HCT116 (cell line): ENCODE measurements around the gene THSD4. TPM values are rescaled to one million over a fixed set of nuclear protein-coding genes. Genes with fewer than 3 reads are reported as not detected.

Experiments
- ATAC-seq: fragments of 200-7000 bp; cut with Tn5 transposase; 2 replicates; pipeline ENCODE4 v1.9.1; 2020; ENCODE audit warnings: mild to moderate bottlenecking, moderate library complexity
- BruUV-seq: library from RNA; stranded (reverse); fragments of 400-500 nt; replicated peaks from 2 replicates; lab custom pipeline; 2021; lab: Mats Ljungman, UMichigan
- CTCF ChIA-PET: fragments of 300-600 bp; sonication (Branson Sonifier 250); formaldehyde crosslinking; loops from one replicate; lab custom pipeline; 2021; ENCODE audit warnings: antibody characterized with exemption; lab: Charles Lee
- POLR2A ChIA-PET: fragments of 300-600, 350-600 bp; sonication (Branson Sonifier 250); formaldehyde crosslinking; loops from one replicate; lab custom pipeline; 2021; ENCODE audit warnings: antibody characterized with exemption; lab: Charles Lee
- RAD21 ChIA-PET, 2 experiments: fragments of 300-600 bp; sonication (Branson Sonifier 250); formaldehyde crosslinking; loops; one replicate each; lab custom pipeline; 2023; ENCODE audit warnings: low total read pairs in 2 of 2; ENCODE audit not compliant: uncharacterized antibody in 2 of 2, unreplicated experiment in 2 of 2, low non-redundant PET in 1 of 2; lab: Charles Lee
- DNase-seq: peaks from one replicate; pipeline ENCODE4 v3.0.0-alpha.2; 2010; ENCODE audit warnings: low read depth, low spot score
- H2AFZ ChIP-seq: fragments of 200-600 bp; shearing (Covaris generic), sonication (generic); 2 replicates; pipeline ENCODE4 v1.6.1; 2017; ENCODE audit warnings: low read depth, mixed run types, mixed read lengths, antibody characterized with exemption, low read length; ENCODE audit not compliant: poor library complexity, severe bottlenecking
- H3K27ac ChIP-seq: 2 replicates; pipeline ENCODE4 v1.5.1; 2012; ENCODE audit warnings: low read depth, low read length
- H3K27me3 ChIP-seq: fragments of 200-600 bp; sonication (generic); 2 replicates; pipeline ENCODE4 v1.6.1; 2016; ENCODE audit warnings: mixed run types, low read length, mixed read lengths; ENCODE audit not compliant: insufficient read depth
- H3K36me3 ChIP-seq, 2 experiments: fragments of 200-500 bp in 1 of 2; fragments of 200-600 bp in 1 of 2; sonication (Bioruptor generic) in 1 of 2; sonication (generic) in 1 of 2; 2 replicates each; pipeline versions ENCODE4 v1.5.1 to v1.6.1; 2014 to 2016; ENCODE audit warnings: low read length in 2 of 2, inconsistent platforms in 1 of 2, mixed read lengths in 1 of 2, mixed run types in 1 of 2; ENCODE audit not compliant: insufficient read depth in 2 of 2, control insufficient read depth in 1 of 2
- H3K4me1 ChIP-seq, 2 experiments: fragments of 200-600 bp in 1 of 2; sonication (generic) in 1 of 2; 2 replicates each; pipeline versions ENCODE4 v1.5.1 to v1.6.1; 2012 to 2017; ENCODE audit warnings: low read length in 2 of 2, inconsistent platforms in 1 of 2, mild to moderate bottlenecking in 1 of 2, mixed read lengths in 1 of 2, mixed run types in 1 of 2, moderate library complexity in 1 of 2; ENCODE audit not compliant: insufficient read depth in 2 of 2, control insufficient read depth in 1 of 2
- H3K4me2 ChIP-seq: fragments of 200-600 bp; sonication (generic); 2 replicates; pipeline ENCODE4 v1.6.1; 2017; ENCODE audit warnings: mixed run types, low read length, mixed read lengths
- H3K4me3 ChIP-seq, 2 experiments: fragments of 200-600 bp in 1 of 2; sonication (generic) in 1 of 2; replicated peaks in 1 of 2; 2 replicates each; pipeline ENCODE4 v1.5.1; 2011 to 2016; ENCODE audit warnings: low read length in 2 of 2, control low read depth in 1 of 2, low read depth in 1 of 2, mild to moderate bottlenecking in 1 of 2, mixed read lengths in 1 of 2, mixed run types in 1 of 2
- H3K79me2 ChIP-seq: fragments of 200-600 bp; sonication (generic); 2 replicates; pipeline ENCODE4 v1.6.1; 2017; ENCODE audit warnings: mild to moderate bottlenecking, mixed run types, low read length, moderate library complexity, mixed read lengths; ENCODE audit not compliant: insufficient read depth
- H3K9ac ChIP-seq: fragments of 200-600 bp; sonication (generic); 2 replicates; pipeline ENCODE4 v1.6.1; 2016; ENCODE audit warnings: low read length, mixed read lengths
- H3K9me2 ChIP-seq: fragments of 200-600 bp; sonication (generic), shearing (Covaris generic); 2 replicates; pipeline ENCODE4 v1.6.1; 2017; ENCODE audit warnings: mixed run types, mild to moderate bottlenecking, moderate library complexity; ENCODE audit not compliant: insufficient read depth
- H3K9me3 ChIP-seq, 2 experiments: fragments of 200-500 bp in 1 of 2; fragments of 200-600 bp in 1 of 2; sonication (Bioruptor generic) in 1 of 2; sonication (generic) in 1 of 2; 2 replicates each; pipeline ENCODE4 v1.6.1; 2014 to 2017; ENCODE audit warnings: low read length in 2 of 2, mixed read lengths in 2 of 2, inconsistent platforms in 1 of 2, low read depth in 1 of 2, mild to moderate bottlenecking in 1 of 2, mixed run types in 1 of 2, moderate library complexity in 1 of 2; ENCODE audit not compliant: control insufficient read depth in 1 of 2, insufficient read depth in 1 of 2
- H4K20me1 ChIP-seq: fragments of 200-600 bp; sonication (generic), shearing (Covaris generic); 2 replicates; pipeline ENCODE4 v1.6.1; 2017; ENCODE audit warnings: mixed run types, mild to moderate bottlenecking, moderate library complexity; ENCODE audit not compliant: insufficient read depth
- CBX3 ChIP-seq: IDR thresholded peaks from 2 replicates; pipeline ENCODE4 v1.6.1; 2012; ENCODE audit warnings: low read depth
- CEBPB ChIP-seq: IDR thresholded peaks from 2 replicates; pipeline ENCODE4 v1.6.1; 2012; ENCODE audit warnings: low read depth
- EZH2 ChIP-seq: fragments of 200-600 bp; sonication (generic); IDR thresholded peaks from 2 replicates; pipeline ENCODE4 v1.6.1; 2017; ENCODE audit warnings: antibody characterized with exemption, mixed run types
- EZH2phosphoT487 ChIP-seq: fragments of 200-600 bp; IDR thresholded peaks from 2 replicates; pipeline ENCODE4 v1.6.1; 2018; ENCODE audit warnings: antibody characterized with exemption, borderline replicate concordance
- FOSL1 ChIP-seq: IDR thresholded peaks from 2 replicates; pipeline ENCODE4 v1.6.1; 2012; ENCODE audit warnings: low read depth
- MAX ChIP-seq: IDR thresholded peaks from 2 replicates; pipeline ENCODE4 v1.6.1; 2012
- POLR2A ChIP-seq: IDR thresholded peaks from 2 replicates; pipeline ENCODE4 v1.7.0; 2011; ENCODE audit warnings: borderline replicate concordance; ENCODE audit not compliant: insufficient read depth, insufficient read length; ENCODE audit errors: extremely low read depth
- POLR2AphosphoS5 ChIP-seq: IDR thresholded peaks from 2 replicates; pipeline ENCODE4 v1.6.1; 2011; ENCODE audit warnings: mild to moderate bottlenecking, low read depth, low read length, moderate library complexity
- RAD21 ChIP-seq: IDR thresholded peaks from 2 replicates; pipeline ENCODE4 v1.6.1; 2012; ENCODE audit warnings: low read depth, mild to moderate bottlenecking
- REST ChIP-seq: IDR thresholded peaks from 2 replicates; pipeline ENCODE4 v1.6.1; 2012; ENCODE audit warnings: low read depth
- SIN3A ChIP-seq: IDR thresholded peaks from 2 replicates; pipeline ENCODE4 v1.6.1; 2012; ENCODE audit warnings: low read depth
- SRF ChIP-seq: IDR thresholded peaks from 2 replicates; pipeline ENCODE4 v1.6.1; 2012; ENCODE audit warnings: low read depth
- TCF7L2 ChIP-seq: IDR thresholded peaks from 2 replicates; pipeline ENCODE4 v1.7.0; 2011; ENCODE audit warnings: borderline replicate concordance, inconsistent platforms; ENCODE audit not compliant: insufficient read depth, insufficient read length; ENCODE audit errors: extremely low read depth
- YY1 ChIP-seq: IDR thresholded peaks from 2 replicates; pipeline ENCODE4 v1.6.1; 2011; ENCODE audit warnings: low read length, low read depth, moderate library complexity, mild to moderate bottlenecking; ENCODE audit not compliant: insufficient replicate concordance; ENCODE audit errors: extremely low read depth
- ZBTB33 ChIP-seq: IDR thresholded peaks from 2 replicates; pipeline ENCODE4 v1.6.1; 2011; ENCODE audit warnings: mild to moderate bottlenecking, low read length, moderate library complexity; ENCODE audit not compliant: insufficient replicate concordance; ENCODE audit errors: extremely low read depth
- intact Hi-C: fragments of 100-400 bp; cut with micrococcal nuclease; formaldehyde crosslinking; loops from 2 replicates; pipeline ENCODE4 v1.10.0; 2022
- total RNA-seq: library from RNA; stranded (reverse); gene quantifications from one replicate; pipeline ENCODE4 v1.2.1, GENCODE V29; 2021; ENCODE audit not compliant: unreplicated experiment

The THSD4 gene
- total RNA-seq, 1 experiment from 2014 or later, result 30.5 TPM

GRCh38 chr15:71781179-71781964, 666.1 kb downstream of the THSD4 start:
- Histone ChIP-seq H3K9me2 (no peaks in the 10 kb centered on the region), H3K27ac (no peak overlapping the region), H3K4me3 (no peak overlapping the region), H3K4me2 (no peak overlapping the region), H3K4me1 (peaks cover 3 to 11% of the 10 kb centered on the region in 2 experiments; a peak in 2 of 4 replicates), H3K36me3 (no peaks in the 10 kb centered on the region), H3K9ac (no peak overlapping the region), H3K27me3 (no peaks in the 10 kb centered on the region), H3K9me3 (no peaks in the 10 kb centered on the region), H2AFZ (no peak overlapping the region), H4K20me1 (no peaks in the 10 kb centered on the region), H3K79me2 (no peaks in the 10 kb centered on the region)
- DNase-seq (no peak), ATAC-seq (no peak)
- ChIA-PET RAD21 (no interaction called here), CTCF (interaction anchor here (1.3 to 3.7 kb wide), 3 partner anchors 9 to 37 kb away, joined by 5 to 23 read pairs (median 6); no protein-coding TSS in a partner anchor), POLR2A (interaction anchor here (1.2 kb wide), 1 partner anchor 9 kb away, joined by 4 read pairs; no protein-coding TSS in a partner anchor)
- TF ChIP-seq MAX (no peak), POLR2A (no peak), SRF (no peak), SIN3A (no peak), EZH2 (no peak), REST (no peak), TCF7L2 (no peak), YY1 (no peak), ZBTB33 (no peak), FOSL1 (no peak), CEBPB (no peak), EZH2phosphoT487 (no peak), CBX3 (no peak), RAD21 (no peak), POLR2AphosphoS5 (no peak)
- intact Hi-C loops, result no loop called here
- no TSS peak for BruUV-seq
